SK-N-DZ (cell line): ENCODE data around the gene ALDH16A1.
A peak's percentile ranks its signal among the peaks of the same experiment; 100 is the strongest.

Source experiments
- DNase-seq: peaks from one replicate; pipeline ENCODE4 v3.0.0-alpha.2; 2015; ENCODE audit warnings: low spot score

ALDH16A1 gene

GRCh38 chr19:49488046-49488862, 35.2 kb downstream of the ALDH16A1 start:
- no peak for DNase-seq

- DNase-seq, result no peak
Observed at GRCh38 chr19:49488863-49489537, 36.0 kb downstream of the ALDH16A1 start.

DNA sequence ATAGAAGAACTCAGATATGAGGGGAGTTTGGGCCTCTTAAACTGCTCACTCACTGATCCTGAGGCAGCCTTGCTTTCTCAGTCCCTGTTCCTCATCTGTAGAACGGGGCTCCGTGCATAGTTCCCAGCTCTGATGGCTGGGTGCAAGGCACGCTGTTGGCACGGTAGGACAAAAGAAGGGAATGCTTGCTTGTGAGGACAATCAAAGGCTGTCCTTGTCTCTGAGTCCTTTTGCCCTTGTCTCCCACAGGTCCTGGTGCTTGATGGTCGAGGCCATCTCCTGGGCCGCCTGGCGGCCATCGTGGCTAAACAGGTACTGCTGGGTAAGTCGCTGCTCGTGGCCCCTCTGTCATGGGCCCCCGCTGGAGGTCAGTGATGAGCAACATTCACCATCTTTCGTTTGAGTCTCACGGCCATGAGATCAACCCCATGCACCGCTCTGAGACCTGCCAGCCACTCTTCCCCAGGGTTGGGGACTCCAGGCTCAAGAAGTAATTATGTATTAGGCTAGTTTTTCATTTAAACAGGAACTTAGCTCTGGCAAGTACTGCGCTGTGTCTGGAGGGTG, 36.7 kb downstream of the ALDH16A1 start:
- DNase-seq, result no peak

GRCh38 chr19:49490287-49491029, 37.4 kb downstream of the ALDH16A1 start:
- DNase-seq, result no peak

- no peak for DNase-seq
Observed at GRCh38 chr19:49491030-49491803, 38.2 kb downstream of the ALDH16A1 start.

GRCh38 chr19:49491804-49492572, 39.0 kb downstream of the ALDH16A1 start:
- DNase-seq, result no peak

- DNase-seq, result no peak
Observed at GRCh38 chr19:49492573-49493405, 39.8 kb downstream of the ALDH16A1 start.

GRCh38 chr19:49496574-49497008, 43.6 kb downstream of the ALDH16A1 start:
- DNase-seq, result no peak

GRCh38 chr19:49497047-49497788, 44.2 kb downstream of the ALDH16A1 start:
- DNase-seq, result no peak

DNA sequence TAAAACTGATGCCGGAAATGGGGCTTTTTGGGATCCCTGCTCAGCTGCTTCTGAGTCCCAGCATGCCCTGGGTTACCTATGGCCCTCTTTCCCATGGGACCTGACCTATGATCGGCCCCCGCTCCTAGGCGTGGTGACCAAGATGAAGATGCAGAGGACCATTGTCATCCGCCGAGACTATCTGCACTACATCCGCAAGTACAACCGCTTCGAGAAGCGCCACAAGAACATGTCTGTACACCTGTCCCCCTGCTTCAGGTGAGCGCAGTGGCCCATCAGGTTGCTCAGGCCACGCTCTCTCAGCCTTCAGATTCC, 44.7 kb downstream of the ALDH16A1 start:
- DNase-seq, result no peak

DNA sequence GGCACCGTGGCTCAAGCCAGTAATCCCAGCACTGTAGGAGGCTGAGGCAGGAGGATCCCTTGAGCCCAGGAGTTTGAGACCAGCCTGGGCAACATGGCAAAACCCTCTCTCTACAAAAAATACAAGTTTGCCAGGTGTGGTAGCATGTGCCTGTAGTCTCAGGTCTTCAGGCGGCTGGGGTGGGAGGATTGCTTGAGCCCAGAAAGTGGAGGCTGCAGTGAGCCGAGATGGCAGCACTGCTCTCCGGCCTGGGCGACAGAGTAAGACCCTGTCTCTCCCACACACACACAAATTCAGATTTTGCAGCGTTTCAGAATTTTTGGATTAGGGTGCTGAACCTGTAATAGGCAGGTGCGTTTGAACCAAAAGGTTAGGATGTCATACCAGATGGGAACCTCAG, 45.5 kb downstream of the ALDH16A1 start:
- no peak for DNase-seq

DNA sequence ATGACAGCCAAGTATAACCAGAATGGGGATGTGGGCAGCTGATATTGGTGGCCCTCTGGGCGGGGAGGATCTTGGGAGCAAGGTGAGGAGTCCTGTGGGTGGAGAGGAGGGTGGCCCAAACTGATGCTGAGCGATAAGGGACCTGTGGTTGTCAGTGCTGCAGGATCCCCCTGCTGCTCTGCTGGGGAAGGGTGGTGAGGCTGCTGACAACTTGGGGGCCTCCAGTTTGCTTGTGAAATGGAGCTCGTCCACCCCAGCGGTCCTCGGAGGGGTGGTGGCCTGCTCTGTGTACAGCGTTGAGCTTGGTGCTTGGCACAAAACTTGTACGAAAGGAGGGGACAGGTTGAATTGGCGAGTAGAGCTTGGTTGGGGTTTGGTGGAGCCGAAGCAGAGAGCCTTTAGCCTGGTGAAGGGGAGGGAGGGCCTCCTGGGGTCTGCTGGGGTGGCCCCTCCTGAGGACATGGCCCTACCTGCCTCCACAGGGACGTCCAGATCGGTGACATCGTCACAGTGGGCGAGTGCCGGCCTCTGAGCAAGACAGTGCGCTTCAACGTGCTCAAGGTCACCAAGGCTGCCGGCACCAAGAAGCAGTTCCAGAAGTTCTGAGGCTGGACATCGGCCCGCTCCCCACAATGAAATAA, 46.1 kb downstream of the ALDH16A1 start:
- DNase-seq, result no peak

DNA sequence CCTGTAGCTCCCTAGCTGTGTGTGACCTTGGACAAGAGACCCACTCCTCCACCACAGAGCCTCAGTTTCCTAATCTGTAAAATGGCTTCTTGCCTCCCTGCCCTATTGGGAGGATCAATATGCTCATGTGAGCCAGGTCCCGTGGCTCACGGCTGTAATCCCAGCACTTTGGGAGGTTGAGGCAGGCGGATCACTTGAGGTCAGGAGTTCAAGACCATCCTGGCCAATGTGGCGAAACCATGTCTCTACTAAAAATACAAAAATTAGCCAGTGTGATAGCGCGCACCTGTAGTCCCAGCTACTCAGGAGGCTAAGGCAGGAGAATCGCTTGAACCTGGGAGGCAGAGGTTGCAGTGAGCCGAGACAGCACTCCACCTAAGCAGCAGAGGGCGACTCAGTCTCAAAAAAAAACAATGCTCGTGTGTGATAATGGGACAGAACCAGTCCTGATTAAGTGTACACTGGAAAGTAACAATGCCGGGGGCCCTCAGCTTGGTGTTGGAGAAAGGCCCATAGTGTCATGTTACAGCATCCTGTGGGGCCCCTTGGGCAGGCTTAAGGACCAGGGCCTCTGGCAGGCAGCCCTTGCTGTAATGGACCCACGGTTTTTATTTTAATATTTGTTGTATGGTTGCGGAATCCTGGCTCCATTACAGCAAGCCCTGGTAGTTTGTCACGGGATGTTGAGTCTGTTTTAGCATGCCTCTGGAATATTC, 50.0 kb downstream of the ALDH16A1 start:
- DNase-seq, result peak; percentile 54

- no peak for DNase-seq
Observed at GRCh38 chr19:49503582-49503962, 50.5 kb downstream of the ALDH16A1 start.

GRCh38 chr19:49506575-49507105, 53.6 kb downstream of the ALDH16A1 start:
- peak; percentile 52 for DNase-seq

- DNase-seq, result no peak
Observed at GRCh38 chr19:49507803-49508494, 54.9 kb downstream of the ALDH16A1 start.
